ENCODE results near the gene MAPKAPK3.
A peak's percentile ranks its signal among the peaks of the same experiment; 100 is the strongest.
"Not testable (repeated sequence)": the region's sequence is repeated elsewhere in the genome, so short reads cannot be mapped to it uniquely, and the experiment has no call there.

MAPKAPK3 gene

DNA sequence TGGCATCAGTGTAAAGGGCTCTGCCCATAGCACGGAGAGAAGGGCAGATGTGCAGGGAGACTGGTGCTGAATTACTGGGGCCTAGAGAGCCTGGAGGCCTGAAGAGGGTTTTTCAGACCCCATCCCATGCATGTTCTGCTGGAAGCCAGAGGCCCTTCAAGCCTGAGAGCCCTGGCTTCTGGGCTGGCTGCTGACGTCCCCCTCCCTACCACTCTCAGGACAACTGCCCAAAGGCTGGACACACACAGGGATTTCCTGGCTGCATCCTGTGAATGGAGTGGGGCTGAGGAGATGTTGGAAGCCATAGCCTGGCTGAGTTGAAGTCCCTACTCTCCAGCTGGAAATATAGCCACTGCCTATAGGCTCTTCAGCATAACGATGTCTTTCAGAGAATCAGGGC is 40.9 kb downstream of the MAPKAPK3 start:
- no peak for DNase-seq

DNA sequence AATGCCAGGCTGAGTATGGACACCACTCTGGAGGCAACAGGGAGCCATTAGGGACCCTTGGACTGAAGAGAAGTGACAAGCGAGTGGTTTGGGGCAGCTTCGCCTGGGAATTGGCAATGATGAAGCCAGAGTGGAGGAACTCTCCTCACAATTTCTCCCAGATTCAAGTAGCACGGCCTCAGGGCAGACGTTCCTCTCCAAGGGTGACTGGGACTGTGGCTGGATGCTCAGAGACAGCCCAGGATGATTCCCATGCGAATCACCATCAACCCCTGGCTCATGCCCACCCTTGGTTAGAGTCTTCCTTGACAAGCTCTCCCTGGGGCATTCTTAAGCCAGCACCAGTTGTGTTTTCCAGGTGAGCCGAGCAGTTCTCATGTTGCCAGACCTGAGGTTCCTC is 41.5 kb downstream of the MAPKAPK3 start:
- DNase-seq: no peak

DNA sequence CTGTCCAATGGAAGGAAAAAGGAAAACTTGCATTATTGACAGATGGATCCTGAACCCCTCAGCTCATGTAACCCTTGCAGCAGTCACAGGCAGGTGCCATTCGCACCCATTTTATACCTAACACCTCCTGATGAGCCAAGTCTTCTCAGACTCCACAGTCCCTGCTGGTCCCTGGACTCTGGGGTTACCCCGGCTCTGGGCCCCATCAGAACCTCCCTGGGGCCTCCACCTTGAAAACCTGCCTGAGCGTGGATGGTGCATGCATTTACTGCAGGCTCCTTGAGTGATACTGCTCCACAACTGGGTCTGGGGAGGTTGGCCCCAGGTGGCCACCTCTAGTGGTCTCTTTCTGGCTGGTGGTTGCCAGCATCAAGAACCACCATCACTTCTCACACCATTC is 41.9 kb downstream of the MAPKAPK3 start:
- peak; percentile 5 for DNase-seq

DNA sequence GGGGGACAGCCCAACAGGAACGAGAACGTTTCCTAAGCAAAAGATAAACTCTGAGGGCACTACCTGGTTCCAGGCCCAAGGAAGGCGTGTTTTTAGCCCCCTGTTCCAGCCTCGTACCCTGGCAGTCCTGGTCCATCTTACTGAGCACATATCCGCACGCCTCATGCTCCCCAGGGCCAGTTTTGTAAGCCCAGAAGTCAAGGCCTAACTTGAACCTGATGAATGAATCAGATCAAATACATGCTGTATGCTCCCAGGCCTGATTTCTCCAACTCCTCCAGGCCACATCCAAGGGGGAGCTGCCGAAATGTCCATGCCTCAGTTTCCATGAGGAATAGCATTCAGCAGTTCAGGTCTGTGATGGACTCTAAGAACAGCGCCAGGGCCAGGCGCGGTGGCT is 43.4 kb downstream of the MAPKAPK3 start:
- no peak for DNase-seq

DNA sequence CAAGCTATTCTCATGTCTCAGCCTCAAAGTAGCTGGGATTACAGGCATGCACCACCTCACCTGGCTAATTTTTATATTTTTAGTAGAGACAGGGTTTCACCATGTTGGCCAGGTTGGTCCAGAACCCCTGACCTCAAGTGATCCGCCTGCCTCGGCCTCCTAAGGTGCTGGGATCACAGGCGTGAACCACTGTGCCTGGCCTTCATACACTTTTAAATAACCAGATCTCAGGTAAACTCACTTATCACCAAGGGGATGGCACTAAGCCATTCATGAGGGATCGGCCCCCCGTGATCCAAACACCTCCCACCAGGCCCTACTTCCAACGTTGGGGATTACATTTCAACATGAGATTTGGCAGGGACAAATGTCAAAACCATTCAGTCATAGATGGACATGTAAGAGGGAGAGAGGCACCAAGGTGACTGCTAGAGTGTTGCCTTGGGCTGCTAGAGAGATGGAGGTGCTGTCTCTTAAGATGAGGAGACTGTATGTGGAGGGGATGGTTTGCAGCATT is 44.4 kb downstream of the MAPKAPK3 start:
- DNase-seq: no peak

DNA sequence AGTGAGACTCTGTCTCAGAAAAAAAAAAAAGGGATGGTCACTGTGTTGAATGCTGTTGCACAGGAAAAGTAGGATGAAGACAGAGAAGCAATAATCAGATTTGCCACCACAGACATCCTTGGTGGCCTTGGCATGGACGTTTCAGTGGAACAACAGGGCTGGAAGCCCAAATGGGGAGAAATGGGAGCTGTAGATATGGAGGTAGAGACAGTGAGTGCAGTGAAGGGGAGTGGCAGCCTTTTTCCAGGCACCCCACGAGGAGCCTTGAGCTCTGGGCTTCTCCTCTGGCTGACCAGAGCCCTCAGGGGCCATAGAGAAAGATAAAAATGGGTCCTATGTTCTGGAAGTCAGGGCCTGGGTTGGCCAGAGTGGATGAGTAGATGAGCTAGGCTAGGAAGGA is 45.5 kb downstream of the MAPKAPK3 start:
- DNase-seq: no peak

DNA sequence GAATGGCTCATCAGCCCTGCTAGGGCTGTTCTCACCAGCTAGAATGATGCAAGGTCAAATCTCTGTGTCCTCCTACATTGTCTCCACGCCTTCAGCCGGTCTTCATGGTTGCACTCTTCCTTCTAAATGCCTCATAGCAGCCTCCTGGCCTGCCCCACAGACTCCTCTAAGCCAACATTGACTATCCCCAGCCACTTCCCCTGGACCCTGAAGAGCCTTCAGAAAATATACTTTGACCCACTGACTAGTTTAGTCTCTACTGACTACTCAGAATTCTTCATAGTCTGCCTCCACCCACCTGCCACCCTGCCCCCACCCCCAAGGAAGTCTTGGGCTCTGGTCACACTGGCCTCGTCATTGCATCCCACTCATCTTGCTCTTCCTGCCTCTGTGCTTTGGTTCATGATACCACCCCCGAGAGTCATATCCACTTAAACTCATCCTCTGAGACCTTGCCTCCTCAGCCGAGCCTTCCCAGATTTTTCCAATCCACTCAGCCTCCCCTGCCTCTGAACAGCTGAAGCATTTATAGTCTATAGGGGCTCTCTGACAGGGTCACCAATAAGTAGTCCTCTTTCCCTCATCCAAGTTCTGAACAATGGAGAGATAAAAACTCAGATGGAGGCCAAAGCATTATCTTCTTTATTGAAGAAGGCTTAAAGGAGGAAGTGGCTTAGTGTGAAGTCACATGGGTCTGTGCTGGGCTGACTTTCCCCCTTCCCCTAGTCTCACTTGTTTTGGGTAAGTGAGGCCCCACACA is 48.3 kb downstream of the MAPKAPK3 start:
- DNase-seq: no peak

DNA sequence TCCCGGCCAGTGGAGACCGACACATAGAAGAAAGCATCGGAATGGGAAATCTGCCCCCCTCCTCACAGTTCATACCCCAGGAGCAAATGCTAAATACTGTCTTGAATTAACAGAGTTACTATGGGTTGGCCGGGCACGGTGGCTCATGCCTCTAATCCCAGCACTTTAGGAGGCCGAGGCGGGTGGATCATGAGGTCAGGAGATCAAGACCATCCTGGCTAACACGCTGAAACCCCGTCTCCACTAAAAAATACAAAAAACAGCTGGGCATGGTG is 48.8 kb downstream of the MAPKAPK3 start:
- not testable (repeated sequence) for DNase-seq

DNA sequence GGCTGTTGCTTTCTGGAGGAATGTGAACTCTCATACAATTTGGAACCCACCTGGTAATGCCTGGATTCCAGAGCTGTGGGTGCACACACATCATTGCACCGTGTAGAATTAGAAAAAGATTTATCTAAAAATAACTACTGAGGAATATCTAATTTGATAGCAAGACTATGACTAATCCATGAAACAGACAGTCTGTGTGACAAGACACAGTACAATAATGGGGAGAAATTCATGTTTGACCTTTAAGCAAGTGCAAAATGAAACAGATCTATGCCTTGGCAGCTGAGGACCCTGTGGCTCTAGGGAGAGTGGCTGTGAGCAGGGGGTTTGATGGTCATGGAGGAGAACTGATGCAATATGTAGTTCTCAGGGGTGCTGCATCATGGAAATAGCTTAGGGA is 49.9 kb downstream of the MAPKAPK3 start:
- no peak for DNase-seq

DNA sequence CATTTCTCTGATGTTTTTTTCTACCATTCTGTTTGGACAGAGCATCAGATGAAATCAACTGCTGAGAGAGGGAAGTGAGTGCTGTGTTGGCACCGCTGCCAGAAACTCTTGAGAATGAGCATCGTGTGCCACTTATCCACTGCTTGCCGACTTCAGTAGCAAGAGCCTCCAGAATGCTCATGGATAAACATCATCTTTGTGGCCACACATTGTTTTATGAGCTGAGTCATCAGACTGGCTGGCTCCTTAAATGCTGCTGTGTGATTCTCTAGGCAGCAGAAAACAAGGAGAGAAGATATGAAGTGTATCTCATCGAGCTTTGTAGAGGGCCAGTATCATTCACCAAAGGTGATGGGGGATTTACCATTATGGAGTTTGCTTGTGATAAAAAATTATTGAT is 54.4 kb downstream of the MAPKAPK3 start:
- no peak for DNase-seq

DNA sequence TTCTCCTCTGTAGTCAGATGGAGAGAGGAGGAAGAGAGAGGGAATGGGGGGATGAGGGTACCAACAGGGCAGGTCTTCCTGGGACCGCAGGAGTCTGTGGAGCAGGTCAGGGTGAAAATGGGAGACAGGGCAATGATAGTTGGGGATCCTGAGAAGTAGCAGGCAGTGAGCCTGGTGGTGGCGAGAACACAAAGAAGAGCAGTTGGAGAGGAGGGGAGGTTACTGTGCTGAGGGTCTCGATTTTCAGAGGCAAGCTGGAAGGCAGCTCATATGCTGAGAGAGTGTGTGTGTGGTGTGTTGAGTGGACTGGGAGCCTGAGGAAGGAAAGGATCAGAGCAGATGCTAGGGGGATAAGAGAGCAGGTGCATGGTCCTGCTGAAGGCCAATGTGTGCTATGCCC is 55.7 kb downstream of the MAPKAPK3 start:
- DNase-seq: no peak

DNA sequence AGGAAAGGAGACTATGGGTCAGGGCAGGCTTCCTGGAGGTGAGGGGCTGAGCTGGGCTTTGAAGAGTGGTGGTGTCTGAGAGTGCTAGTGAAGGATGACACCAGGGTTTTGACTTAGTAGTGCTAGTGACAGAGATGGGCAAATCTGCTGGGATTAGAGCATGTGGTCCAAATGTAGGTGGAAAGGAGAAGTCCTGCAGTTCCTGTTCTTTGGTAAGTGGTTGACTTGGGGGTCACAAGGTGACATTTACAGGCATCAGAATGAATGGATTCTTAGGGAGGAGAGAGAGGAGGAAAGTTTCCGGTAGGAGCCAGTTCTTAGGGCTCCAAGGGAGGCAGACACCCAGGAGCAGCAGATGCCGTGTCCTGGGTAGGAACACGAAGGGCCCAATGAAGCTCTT is 57.0 kb downstream of the MAPKAPK3 start:
- DNase-seq: no peak

DNA sequence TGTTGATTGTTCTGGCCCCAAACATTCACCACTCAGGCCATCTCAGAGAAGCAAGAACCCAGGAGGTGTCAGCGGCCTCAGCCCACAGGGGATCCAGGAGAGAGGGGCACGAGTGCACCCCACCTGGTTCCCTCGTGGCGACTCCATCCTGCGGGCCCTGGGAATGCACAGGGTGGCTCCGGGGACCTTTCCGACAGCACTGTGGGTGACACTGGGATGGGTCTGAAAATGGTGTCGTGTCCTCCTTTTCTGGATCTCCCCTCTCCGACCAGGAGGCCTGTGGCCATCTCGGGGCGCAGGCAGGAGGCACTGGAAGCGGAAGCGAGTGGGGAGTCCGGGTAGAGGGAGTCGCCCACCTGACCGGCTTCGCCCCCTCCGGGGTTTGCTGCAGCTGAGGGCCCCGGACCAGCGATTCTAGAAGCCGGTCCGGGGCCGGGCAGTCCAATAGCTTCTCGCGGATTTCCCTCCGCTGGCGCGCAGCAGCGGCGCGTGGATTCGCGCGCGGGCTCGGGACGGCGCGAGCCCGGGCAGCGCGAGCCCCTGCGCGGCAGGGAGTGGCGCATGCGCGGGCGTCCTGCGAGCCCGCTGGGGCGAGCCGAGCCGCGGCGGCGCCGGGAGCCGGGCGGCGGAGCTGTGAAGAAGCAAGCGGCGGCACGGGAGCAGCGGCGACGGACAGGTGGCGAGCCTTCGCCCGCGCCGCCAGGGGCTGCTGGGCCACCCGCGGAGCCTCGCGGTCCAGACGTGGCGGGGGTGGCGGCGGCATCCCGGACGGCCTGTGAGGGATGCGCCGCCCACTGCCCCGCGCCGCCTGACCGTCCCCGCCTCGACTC is 57.6 kb downstream of the MAPKAPK3 start, which contains the start of gene DOCK3:
Gene DOCK3 (plus strand): TSS at position 579 of the 830 bp plus-strand sequence. CDS start 337 bp downstream, outside the sequence.
- DNase-seq: peak; percentile 74

DNA sequence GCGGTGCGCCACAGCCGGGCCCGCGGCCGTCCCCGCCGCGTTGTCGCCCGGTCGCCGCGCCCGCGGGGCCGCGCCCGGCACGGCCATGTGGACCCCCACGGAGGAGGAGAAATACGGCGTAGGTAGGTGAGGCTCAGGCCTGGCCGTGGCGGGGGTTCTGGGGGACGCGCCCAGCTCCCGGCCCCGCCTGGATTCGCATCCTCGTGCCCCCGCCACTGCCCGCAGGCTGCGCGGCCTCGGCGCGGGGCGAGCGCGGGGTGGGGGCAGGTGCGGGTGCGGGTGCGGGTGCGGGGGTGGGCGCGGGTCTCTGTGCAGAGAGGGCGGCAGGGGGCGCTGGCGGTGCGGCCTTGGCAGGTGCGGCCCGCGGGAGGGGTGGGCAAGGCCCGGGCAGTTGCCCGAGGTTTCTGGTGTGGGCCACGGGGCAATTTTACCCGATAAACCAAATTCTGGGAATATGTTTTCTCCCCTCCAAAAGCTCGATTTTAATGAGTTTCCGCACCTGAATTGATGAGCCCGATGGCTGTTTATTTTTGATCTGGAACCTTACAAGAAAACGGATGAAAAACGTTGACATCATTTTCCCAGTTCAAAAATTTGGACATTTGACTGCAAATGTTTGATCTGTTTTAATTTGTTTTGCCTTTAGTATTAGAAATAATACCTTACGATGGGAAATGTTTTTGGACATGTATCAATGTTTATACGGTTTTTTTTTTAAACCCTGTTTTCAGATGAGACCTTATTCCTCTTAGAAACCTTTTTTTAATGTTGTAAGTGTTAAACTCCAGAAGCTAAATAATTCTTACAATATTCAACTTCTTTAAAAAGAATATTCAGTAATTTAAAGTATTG is 58.5 kb downstream of the MAPKAPK3 start:
- DNase-seq: peak; percentile 63

DNA sequence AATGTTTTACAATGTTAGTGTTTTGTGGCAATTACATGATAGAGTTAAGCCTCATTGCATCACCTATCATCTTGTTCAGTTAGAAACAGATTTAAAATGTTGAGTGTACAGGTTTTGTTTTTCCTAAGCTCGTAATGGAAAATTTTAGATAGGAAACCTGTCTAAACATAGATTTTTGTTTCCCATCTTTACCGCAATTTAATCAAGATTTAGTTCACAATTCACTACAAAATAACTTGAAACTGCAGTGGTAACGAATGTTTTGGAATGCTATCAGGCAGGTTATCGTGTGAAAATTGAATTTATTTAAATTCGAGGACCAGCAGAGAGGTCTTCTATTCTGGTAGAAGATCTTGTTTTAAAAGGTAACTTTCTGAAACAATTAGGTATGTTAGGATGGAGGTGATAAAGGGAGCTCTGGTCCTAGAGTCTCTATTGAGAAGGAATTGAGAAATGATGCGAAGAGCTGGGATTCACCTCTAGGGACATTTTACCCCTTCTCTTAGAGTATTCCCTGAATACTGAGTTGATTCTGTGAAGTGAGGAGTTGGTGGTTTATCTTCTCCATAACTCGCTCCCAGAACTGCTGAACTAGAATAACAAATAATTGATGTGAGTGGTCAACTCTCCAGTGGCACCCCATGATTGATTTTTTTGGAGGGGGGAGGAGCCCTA is 59.2 kb downstream of the MAPKAPK3 start:
- DNase-seq: no peak

DNA sequence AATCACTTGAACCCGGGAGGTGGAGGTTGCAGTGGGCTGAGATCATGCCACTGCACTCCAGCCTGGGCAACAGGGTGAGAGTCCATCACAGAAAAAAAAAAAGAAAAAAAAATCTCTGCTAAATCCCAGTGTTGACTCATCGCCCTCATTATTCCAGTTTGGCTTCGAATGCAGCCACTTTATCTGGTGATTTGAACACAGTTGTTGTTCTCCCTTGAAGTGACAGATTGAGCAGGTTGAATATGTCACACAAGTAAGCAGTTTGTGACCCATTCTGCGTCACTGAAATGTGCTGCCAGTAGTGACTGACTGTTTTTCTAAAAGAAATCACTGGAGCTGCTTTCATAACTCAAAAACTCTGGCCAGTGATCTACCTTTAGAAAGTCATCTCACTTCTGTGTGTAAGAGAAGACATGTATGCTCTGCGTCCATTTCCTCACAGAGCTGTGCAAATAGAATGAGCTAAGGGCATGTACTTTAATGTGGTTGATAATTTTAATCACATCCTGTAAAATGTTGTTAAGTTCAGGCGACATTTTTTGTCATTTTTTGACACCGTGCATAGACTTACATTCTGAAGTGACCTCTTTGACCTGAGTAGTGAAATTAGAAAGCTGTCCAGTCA is 70.3 kb downstream of the MAPKAPK3 start:
- DNase-seq: no peak

DNA sequence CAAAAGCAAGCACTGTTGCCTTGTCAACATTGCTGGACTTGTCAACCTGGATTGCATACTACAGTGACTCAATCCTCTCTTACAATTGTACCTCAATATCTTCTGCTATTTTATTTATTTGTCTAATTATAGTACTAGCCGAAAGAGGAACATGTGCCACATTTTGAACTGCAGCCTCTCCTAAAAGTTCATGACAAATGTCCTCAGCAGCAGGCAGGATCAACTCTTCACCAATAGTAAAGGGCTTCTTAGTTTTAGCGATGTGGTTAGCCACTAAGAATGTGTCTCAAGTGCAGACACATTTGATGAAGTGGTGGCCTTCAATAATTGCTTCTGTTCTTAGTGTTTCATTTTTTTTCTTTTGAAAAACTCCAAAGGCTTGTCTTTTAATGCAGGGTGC is 71.0 kb downstream of the MAPKAPK3 start:
- no peak for DNase-seq

DNA sequence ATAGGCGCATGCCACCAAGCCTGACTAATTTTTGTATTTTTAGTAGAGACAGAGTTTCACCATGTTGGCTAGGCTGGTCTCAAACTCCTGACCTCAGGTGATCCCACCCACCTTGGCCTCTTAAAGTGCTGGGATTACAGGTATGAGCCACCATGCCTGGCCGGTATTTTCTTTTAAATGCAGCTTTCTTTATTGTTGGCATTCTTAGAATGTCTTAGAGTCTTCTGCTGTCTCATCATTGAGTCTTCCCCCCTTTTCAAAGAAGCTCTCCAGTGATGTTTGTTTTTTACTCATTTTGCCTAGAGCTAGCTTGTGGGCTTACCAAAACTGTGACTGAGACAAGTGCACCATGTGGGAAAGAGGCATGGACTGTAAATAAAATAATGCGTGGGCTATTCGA is 71.7 kb downstream of the MAPKAPK3 start:
- not testable (repeated sequence) for DNase-seq

DNA sequence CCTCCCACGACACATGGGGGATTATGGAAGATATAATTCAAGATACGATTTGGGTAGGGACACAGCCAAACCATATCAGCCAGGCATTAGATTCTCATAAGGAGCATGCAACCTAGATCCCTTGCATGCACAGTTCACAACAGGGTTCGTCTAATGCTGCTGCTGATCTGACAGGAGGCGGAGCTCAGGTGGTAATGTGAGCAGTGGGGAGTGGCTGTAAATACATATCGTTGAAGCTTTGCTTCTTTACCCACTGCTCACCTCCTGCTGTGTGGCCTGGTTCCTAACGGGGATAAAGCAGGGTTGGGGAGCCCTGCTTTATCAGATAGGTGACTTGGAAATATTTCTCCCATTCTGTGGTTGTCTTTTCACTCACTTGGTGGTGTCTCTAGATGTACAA is 72.6 kb downstream of the MAPKAPK3 start:
- no peak for DNase-seq

DNA sequence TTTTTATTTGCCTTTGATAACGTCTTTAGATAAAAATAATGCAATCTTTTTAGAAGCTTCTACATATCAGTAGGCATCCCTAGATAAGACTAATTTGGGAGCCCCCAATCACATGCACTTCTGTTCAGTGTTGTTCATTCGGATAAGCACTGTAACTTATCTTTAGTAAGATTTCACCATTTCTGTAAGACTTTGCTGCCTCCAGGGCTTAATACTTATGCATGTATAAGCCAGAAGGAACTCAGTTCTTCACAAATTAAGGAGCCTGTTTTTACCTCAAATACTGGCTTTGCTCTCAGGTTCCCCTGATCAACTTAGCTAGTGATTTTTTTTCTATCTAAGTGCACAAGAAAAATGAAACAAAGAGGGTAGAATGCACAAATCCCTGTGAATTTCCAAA is 78.1 kb downstream of the MAPKAPK3 start:
- no peak for DNase-seq

DNA sequence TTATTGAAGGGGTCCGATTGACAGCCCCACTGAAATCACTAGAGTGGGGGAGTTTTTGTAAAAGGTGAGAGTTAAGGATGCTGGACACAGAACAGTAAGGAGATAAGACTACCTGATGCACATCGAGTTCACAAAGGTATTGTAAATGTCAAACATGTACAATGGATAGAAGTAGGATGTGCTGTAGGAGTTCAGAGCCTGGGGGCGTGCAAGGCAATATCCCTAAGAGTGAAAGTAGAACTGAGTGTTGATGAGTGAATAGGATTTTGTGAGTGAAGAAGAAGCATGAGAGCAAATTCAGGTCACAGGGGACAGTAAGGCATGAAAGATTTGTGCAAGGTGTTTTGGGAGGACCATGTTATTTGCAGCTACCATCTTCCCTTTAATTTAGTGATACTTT is 79.3 kb downstream of the MAPKAPK3 start:
- DNase-seq: no peak

DNA sequence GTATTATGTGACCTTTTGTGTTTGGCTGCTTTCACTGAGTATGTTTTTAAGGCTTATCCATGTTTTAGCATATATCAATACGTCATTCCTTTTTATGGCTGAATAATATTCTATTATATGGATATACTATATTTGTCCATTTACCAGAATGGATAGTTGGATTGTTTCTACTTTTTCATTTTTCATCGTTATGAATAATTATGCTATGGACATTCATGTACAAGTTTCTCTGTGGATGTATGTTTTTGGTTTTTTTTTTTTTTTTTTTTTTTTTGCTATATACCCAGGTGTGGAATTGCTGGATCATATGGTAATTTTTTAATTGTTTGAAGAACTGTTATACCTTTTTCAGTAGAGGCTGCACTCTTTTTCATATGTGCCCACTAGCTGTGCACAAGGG is 81.3 kb downstream of the MAPKAPK3 start:
- DNase-seq: no peak

Measured in activated T-cell treated with anti-CD3 and anti-CD28 coated beads, Interleukin-2, amount 50 U/mL, for 1 hour (primary cell).